Right forelimb (tissue), 1 donor: ENCODE measurements around the gene TCERG1L.

Experiments
- DNase-seq: peaks from one replicate; pipeline ENCODE4 v3.0.0-alpha.2; 2018

The TCERG1L gene

DNA sequence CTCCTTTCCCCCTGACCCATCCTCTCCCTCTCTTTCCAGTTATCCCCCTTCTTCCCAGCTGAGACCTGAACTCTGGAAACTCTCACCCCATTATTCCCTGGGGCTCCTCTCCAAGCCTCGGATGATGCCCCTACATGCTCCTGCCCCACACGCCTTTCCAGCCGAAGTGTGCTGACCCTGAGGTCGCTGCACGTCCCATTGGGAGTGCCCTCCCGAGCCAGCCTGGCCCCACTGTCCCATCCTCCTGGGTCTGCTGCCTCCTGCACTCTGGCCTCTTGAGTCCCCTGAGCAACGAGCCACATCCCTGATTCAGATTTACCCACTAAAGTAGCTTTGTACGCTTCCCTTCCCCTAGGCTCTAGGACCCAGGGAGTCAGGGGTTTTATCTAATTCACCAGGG lies 87.4 kb downstream of the TCERG1L start:
- DNase-seq = no peak

DNA sequence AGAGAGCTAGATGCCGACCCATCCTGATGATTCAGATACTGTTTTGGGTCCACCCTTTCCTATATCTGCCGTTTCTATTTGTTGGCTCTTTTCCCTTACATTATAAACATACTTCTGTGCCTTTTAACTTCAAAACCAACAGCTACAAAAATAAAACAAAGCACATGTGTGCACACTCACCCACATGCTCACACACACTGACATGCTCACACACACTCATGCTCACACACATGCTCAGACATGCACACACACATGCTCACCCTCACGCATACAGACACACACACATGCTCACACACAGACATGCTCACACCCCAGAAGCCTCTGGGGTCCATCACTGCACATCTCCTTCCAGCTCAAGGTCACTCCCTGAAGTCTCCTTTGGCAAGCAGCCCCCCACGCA lies 88.1 kb downstream of the TCERG1L start:
- no peak for DNase-seq

DNA sequence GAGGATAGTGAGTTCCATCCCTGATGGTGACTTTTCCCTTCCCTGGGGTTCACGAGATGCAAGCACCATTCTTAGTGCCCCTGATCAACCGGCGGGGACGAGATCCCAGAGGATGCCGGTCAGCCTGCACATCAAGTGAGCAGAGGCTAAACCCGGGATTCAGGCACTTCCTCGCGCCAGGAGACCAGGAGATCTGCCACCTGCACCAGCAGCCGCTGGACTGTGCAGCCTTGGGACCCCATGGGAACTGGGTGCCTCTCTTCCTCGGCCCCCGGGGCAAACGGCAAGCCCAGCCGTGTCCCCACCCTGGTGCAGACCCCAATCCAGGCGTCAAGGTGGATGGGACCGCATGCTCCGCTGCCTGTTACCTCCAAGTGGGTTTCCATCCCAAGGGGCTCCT lies 88.5 kb downstream of the TCERG1L start:
- DNase-seq = no peak

DNA sequence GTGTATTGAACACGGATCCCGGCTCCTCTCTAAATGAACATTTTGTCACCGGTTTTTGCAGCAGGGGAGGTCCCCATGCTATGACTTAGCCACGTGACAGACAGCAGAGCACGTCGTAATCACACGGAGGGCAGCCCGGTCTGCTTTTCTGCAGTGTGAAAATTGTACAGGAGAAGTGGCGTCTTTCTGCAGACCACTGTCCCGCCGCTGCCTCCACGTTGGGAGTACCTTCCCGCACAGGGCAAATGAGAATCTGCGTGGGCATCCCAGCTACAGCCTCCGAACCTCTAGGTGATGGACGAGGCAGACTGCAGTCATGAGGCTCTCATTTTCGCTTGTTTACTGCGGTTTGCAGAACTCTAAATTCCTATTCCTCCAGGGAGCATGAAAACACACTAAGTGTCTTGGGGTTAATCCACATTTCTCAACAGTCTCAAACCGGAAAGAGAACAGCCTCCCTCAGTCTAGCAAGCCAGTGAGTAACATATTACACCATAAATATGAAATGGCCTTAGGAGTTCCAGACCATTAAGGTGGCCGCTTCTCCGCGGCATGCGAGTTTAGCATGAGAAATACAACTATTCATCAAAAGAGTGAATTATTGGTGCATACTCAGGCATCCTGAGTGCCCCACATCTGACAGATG lies 89.8 kb downstream of the TCERG1L start:
- DNase-seq = no peak

DNA sequence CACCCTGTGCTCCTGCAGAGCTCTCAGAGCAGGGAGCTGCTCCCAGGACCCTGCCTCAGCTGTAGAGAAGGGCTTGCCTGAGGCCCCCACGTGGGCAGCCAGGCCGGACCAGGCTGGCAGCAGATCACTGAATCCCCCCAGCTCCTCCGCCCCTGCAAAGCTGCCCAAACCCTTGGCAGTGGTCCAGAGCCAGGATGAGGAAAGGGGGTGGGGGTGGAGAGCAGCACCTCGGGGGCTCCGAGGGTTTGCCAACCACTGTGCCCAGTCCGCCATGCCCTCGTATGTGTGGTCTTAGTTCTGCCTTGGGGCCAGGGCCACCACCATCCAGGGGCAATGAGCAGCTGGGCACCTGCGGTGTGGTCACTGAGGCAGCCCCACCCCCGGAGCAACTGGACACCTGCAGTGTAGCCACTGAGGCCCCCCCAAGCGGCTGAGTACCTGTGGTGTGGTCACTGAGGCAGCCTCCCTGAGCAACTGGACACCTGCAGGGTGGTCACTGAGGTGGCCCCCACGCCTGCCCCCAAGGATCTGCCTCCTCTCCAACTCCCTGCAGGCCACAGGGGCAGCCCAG lies 90.8 kb downstream of the TCERG1L start:
- no peak for DNase-seq

DNA sequence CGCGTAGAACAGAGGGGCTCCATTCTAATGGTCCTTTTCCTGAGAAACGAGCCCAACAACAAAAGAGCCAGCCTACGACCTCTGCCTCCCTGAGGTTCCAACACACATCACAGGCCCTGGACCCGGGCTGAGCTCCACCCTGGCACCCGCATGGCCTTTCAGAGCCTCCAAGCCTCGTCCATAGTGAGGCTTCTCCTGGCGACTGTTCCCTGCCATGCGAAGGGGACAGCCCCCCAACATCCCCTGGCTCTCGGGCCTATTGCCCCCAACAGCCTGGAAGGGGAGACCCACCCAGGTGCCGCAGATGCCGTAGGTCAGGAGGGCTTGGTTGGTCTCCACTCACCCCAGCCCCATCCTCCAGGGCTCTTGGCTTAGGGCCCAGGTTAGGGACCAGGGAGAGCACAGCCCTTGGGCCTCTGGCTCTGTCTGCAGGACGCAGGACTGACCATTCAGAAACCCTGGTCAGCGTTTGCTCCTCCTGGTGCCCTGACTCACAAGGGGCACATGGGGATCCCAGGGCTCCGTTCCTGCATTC lies 91.5 kb downstream of the TCERG1L start:
- no peak for DNase-seq

DNA sequence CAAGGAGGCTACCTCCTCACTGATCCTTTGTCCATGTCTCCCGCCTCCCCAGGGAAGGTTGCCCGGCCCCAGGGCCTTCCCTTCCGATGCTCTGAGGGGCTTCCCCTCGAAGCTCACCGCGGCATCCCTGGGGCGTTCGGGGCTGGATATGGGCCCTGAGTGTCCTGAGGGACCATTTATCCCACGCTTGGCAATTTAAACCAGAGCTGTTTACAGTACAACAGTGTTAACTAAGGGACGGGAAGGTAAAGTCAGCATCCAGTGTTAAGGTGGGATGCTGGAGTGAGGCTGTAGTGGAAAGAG lies 92.0 kb downstream of the TCERG1L start:
- DNase-seq = no peak

DNA sequence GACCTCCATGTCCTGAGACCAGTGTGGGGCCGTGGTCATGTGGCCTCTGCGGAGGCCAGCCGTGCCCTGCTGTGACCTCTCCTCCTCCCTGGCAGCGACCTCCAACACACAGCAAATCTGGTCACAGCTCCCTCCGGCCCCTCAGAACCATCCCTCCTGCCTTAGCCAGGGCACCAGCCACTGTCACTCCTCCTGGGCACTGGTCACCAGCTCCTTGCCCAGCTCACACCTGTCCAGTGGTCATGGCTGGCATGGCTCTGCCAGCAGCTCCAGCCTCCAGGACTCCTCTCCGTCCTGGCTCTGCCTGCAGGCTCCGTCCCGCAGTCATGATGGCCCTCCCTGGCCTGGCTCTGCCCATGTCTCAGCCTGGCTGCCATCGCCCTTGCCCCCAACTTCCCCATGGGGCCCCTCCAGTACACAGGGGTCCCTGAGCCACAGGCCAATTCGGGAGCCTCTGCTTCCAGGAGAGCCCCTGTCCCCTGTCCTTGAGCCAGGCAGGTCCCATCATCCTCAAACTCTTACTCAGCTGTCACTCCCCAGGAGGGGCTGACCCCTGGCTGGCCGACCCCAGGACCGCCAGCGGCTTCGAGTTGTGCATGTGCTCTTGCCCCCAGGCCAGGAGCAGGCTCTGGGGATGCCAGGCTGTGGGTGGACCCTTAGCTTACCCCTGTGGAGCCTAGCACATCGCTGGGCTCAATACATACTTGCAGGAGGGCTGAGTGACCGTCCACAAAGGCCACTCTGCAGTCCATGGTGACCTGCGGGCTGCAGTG lies 92.5 kb downstream of the TCERG1L start:
- DNase-seq = no peak

DNA sequence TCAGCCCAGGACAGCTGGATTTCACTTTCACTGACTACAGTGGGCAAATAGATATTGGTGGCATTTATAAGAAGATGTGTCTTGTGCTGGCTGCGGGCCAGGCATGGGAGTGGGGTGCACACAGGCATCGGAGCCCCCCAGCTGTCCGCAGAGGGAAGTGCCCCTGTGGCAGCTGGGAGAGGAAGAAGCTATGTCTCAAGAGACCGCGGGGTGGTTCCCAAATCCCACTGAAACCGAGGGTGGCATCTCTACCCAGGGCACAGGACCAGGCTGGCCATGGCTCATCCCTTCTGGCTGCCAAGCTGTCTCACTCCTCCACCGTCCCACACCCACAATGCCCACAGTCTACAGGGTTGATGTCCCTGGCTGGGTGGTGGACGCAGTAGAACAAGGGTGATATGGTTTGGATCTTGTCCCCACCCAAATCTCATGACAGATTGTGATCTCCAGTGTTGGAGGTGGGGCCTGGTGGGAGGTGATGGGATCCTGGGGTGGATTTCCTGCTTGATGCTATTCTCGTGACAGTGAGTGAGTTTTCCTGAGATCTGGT lies 94.8 kb downstream of the TCERG1L start:
- DNase-seq = no peak

DNA sequence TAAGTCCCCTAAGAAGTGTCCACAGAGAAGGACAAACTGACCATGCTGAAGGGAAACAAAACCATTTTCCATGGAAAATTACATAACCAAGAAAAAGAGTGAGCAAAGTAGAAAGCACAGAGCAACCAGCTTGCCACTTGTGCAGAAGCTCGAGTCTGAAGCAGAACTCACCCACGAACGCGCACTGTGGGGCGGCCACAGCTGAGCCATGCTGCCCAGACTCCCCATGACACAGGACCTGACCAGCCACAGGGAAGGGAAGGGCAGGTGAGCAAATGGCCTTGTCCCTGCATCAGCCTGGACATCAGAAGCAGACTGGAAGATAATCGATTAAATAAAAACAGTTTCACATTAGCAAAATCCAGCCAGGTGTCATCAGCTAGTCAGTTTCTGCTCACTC lies 95.7 kb downstream of the TCERG1L start:
- DNase-seq = no peak

DNA sequence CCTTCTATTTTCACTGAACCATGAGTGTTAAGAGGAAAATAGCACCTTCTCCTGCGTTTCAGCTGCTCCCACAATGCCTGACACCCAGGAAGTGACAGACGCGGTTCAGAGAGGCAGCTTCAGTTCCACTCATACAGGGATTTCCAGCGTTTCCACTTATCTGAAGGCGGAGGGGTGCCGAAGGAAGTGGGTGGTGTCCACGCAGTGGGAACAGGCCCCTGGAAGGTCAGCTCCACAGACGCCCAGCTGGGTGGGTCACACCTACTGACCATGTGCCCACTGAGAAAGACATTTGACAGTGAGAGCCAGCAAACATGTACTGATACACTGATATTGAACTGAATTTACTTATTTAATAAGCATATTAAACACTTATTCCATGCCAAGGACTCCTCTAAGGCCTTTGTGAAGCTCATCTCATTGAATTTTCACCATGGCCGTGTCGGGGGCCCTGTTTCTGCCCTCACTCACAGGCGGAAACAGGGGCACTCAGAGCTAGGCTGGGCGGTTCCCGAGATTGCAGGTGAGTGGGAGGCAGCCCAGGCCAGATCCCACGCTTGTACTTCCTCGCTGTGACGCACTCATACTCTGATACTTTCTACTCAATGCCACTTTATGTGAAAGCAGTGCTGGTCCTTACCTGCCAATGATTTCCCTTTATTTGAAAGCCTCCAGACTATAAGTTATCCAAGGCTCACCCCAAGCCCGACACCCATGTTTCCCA lies 96.8 kb downstream of the TCERG1L start:
- no peak for DNase-seq

DNA sequence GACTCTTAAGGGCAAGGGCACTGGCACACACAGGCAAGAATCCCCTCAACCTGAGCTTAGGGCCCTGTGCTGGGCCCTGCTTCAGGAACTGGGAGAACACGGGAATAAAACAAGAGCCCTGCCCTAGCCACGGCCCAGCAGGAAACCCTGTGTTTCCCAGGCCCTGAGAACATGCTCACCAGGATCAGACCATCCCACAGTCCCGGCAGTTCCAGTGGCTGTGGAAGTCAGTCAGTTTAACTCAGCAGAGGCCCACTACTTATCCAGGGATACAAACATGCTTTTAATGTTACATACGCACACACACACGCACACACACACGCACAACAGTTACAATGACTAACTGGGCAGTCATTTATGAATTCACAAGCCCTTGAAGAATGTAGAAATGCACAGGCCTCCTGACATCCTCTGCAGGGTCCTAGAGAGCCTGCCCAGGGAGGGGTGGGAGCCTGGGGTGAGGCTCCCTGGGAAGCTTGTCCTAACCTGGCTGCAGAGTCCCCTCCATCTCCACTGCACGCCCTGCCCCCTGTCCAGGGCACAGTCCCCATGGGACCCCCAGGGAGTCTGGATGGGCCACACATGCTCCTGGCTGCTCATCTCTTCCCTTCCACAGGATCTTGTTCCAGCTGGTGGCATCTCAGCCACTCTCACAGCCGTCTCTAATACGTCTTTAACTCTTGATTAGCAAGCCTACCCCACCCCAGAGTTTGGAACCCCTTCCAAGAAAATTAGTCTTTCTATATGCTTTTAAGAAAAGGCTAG lies 97.6 kb downstream of the TCERG1L start:
- no peak for DNase-seq

DNA sequence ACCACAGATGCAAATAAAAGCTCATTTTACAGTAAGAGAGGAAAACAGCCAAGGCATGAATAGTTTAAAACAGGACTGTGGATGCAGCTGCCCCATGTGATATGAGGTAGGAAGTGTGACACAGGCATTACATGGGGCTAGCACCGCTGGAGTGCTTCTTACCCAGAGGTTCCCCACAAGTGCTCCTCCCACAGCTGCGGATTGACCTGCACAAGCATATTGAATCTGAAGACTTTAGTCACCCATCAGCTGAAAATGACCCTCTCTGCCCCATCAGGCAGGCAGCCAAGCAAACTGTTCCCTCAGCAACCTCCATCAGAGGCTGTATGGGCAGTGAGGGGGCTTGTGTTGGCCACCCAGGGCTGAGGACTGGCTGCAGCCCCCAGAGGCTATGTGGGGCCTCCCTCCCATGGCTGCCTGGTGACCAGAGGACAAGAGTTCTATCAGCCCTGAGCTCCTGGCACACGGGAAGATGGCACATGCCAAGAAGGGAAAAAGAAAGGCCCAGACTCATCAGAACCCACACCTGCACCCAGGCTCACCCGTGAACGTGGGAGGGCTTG lies 98.7 kb downstream of the TCERG1L start:
- no peak for DNase-seq

DNA sequence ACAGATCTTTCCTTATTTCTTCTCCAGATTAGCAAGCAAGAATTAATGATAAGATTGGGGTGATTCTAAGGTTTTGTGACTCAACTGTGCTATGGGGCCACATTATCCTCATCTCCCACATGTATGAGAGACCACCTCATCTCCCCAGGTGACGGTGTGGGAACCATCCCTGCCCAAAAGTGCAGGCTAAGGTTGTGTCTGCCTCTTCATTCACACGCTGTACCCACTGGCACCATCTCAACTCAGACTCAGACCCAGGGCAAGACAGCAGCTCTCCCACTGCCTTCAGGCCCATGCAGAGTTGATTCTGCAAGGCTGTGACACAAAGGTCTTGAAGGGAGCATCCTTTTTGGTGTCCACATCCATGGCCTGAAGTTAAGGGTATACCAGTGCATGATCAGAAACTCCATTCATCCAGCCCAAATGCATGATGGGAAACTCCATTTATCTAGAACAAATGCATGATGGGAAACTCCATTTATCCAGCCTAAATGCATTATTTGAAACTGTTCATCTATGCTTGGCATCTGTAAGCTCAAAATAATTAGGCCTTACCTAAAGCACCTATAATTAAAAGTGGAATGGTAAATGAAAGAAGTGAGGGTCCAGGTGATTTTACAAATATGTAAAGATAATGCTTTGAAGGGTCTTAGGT lies 99.4 kb downstream of the TCERG1L start:
- DNase-seq = no peak

DNA sequence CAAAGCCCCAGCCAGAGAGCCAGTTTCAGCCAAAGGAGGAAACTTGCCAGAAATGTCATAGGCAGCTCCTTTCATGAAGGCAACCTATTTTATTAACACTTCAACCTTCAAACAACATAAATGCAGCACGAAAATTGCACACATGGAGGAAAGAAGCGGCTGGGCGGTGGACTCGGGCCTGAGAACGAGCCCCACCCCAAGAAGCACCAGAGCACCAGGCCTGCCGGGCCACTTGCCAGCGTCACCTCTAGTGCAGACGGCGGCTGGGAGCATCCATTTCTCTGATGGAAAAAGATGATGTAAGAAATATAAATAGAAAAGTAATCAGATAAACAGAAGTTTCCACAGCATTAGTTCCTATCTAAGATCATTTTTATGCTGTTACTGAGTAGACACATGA lies 100.0 kb downstream of the TCERG1L start:
- DNase-seq = no peak

DNA sequence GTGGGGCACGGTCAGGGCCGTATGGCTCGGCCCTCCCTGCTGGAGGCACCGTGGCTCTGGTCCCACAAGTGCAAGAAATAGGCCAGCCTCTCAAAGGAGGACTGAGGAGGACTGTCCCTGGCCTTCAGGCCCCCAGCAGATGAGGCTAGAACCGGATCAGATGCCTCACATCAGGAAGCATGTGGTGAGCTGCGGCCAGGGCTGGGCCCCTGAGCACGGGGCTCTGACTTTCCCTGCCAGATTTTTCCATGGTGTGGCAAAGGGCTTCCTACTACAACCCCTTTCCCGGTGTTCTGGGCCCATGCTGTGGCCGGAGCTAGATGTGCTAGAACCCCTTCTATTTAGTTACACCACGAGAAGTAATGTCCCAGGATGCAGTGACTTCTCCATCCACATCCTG lies 100.4 kb downstream of the TCERG1L start:
- DNase-seq = no peak

DNA sequence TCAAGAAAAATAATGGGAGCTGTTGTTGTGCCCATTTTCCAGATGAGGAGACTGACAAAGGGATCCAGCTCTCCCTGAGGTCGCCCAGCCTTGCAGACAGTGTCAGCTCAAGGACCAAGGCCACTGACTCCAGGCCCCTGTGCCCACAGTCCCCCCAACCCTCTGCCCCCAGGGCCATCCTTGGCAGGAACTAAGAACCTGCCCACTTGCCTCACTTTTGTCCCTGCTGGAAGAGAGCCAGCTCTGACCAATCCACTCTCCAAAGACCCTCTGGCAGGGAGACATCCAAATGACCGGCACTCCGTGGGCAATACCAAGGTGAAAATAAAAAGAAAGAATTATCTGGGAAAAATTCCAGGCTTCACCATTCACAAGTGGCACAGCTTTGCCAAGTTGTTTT lies 101.3 kb downstream of the TCERG1L start:
- DNase-seq = no peak

DNA sequence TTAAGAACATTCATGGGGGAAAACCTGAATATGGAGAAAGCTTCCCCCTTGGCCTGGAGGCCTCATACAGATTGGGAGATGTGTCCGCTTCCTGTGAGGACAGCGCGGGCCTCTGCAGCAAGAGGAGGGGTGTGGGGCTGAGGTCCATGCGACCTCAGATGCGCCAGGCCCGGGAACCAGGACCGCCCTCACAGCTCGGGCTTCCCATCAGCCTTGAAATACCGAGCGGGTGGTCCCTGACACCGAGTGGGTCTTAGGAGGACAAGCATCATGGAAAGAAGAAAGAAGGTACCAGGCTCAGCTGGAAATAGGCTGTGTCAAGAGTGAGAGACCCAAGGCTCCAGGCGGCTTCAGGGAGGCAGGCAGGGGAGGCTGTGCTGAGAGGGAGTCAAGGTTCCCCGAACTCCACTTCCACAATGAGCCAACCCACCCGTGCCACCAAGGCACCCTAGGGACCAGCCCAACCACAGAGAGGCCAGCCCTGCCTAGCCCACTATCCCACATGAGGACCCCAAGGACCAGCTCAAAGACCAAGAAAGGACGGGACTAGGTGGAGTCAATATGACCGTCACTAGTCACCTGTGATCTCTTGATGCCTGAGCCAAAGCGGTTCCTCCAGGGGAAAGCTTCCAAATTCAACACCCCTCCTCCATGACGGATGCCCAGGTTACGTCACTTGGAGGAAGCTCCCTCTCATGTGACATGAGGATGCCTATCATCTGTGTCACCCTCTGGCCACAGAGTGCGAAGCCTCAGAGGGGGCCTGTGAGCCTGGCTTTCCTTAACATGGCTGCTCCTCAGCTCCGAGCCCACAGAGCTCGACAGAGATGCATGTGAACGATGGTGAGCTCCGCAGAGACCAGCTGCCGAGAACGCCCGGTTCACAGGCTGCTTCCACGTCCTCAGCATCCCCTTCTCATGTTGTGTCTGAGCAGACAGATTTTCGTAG lies 103.7 kb downstream of the TCERG1L start:
- DNase-seq = no peak

DNA sequence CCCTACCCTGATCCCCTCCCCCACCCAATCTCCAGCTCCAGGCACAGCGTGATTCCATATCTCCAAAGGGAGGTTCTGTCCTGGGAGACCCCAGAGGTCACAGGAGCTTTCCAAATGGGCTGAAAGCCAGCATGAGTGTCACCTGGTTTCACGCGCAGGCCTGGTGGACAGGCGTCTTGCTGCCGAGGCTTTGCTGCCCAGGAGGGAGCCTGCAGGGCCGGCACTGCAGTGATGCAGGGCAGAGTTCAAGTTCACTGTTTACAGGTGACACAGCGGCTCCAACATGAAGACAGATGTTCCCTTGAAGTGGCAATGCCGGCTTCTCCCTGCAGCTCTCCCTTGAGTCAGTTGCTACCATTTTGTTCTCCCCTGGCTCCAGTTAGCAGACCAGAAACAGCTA lies 104.3 kb downstream of the TCERG1L start:
- no peak for DNase-seq
